G401 (cell line): ENCODE results near the gene CMKLR1. TPM values are rescaled to one million over a fixed set of nuclear protein-coding genes. Genes with fewer than 3 reads are reported as not detected.

Experiments used
- DNase-seq: peaks from one replicate; pipeline ENCODE4 v3.0.0-alpha.2; 2015; ENCODE audit warnings: low spot score
- in situ Hi-C: cut with HindIII; loops from 2 replicates; pipeline ENCODE4 v1.10.0; 2016; ENCODE audit warnings: low sequenced_read_pairs, mixed read lengths
- total RNA-seq: library from RNA; depleted of rRNA; stranded (reverse); fragments of >200 nt; shearing (Covaris generic); gene quantifications from 2 replicates; pipeline ENCODE4 v1.2.3, GENCODE V29; 2014; rRNA removed

CMKLR1 gene
- total RNA-seq, 1 experiment from 2014 or later: not detected

DNA sequence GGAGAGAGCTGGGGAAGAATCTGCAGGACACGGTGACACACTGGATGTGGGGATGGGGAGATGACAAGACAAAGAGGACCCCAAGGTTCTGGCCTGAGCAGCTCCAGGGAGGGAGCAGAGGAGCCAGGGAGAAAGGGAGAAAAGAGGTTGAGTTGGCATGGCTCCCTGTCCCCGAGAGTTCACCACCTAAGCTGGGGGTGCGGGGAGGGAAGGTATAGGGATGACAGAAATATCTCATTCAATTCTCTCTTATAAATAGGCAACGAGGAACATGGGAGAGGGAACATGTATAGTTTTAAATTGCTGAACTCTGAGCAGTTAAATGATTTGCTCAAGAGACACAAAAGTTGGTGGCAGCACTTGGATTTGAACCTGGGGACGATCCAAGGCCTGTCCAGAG is 85.1 kb downstream of the CMKLR1 start:
- in situ Hi-C loops: no loop called here
- DNase-seq: peak; percentile 44

DNA sequence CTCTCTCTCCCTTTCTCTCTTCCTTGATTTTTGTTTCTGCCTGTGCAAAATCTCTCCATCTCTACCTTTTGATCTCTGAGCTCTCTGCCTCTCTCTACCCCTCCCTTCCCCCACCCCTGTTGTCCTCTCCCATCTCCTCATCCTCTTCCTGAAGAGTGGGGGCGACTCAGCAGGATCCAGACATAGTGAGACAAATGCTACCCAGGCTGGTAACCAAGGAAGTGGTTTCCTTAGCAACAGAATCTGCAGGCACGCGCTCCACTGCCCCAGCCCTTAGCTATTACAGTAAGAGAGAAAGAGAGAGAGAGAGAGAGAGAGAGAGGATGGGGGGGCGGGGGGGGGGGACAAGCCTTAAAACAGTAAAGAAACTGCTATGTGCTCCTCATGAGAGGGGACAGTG is 85.6 kb downstream of the CMKLR1 start:
- in situ Hi-C loops: no loop called here
- peak; percentile 80 for DNase-seq

DNA sequence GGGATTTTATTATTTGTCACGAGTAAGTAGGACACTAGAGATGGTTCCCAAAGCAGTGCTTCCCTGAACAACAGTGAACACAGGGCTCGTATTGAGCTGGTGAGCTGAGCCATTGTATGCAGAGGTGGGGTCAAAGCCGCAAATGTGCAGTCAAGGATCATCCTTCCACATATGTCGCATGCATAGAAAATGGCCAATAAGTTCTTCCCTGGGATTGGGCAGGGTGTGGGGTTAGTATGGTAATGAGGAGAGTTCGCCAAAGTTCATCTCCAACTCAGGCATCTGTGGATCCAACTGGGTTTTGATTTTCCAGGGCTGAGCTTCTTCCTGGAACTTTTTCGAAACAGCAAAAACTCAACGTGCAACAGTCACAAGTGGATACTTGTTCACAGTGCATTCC is 86.6 kb downstream of the CMKLR1 start:
- DNase-seq: no peak
- in situ Hi-C loops: no loop called here

DNA sequence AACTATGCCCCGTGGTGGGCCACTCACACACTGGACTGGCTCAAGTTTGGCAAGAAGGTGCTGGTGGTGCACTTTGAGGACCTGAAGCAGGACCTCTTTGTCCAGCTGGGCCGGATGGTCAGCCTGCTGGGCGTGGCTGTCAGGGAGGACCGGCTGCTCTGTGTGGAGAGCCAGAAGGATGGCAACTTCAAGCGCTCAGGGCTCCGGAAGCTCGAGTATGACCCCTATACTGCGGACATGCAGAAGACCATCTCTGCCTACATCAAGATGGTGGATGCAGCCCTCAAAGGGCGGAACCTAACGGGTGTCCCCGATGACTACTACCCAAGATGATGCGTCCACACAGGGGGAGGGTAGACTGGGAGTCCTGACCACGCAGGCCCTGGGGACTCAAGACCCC is 91.1 kb downstream of the CMKLR1 start:
- DNase-seq: no peak
- in situ Hi-C loops: no loop called here

DNA sequence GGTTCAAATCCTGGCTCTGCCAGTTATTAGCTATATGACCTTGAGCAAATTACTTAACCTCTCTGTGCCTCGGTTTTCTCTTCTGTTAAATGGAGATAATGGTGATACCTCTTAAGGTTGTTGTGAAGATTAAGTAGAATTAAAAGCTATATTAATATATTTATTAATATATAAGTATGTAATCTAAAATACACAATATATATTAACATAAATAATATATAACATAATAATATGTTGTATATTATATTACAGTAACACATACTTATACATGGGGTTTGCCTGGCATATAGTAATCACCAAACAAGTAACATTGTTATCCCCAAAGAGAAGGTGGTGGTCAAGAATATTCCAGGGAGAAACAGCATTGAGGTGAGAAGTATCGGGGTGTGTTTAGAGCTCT is 92.0 kb downstream of the CMKLR1 start:
- DNase-seq: no peak
- in situ Hi-C loops: no loop called here

DNA sequence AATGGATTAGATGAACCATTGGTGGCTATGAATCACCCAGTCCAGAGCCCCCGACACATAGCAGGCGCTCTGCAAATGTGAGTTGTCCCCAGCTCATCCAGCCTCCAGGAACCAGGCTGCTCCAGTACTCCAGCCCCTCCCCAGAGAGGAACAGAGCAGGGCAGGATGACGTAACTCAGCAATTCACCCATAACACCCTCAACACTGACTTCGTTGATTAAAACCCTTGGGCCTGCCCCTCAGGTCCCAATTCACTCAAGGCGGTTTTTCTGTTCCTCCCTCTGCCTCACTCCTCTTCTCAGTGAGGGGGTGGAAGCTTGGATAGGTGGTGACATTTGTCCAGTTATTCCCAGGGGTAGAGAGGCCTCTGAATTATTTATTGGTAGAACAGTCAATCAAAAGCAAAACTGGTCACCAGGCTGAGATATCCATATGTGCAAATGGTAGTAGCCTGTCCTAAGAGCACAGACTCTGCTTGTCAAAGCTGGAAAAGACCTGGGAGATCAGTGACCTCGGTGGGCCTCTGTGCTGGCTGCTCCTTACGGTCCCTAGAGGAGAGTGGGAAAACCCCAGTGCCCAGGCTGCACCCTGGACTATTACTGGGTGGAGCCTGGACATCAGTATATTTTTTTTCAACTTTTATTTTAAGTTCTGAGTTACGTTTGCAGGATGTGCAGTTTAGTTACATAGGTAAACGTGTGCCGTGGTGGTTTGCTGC is 97.0 kb downstream of the CMKLR1 start:
- in situ Hi-C loops: no loop called here
- peak; percentile 14 for DNase-seq

DNA sequence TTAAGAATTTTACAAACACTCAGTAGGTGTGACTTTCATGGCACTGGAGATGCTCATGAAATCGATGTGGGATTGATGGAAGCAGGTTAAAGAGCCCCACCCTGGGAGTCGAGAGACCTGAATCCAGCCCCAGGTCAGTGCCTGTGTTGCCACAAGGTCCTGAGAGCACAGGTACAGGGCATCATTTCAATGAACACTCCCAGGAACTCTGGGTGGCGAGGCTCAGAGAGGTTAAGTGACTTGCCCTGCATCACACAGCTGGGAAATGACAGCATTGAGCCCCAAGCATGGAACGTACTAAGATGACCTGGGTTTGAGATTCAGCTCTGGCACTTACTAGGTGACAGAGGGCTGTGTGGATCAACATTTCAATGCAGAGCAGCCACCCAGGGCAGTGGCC is 98.2 kb downstream of the CMKLR1 start:
- DNase-seq: no peak
- in situ Hi-C loops: no loop called here

DNA sequence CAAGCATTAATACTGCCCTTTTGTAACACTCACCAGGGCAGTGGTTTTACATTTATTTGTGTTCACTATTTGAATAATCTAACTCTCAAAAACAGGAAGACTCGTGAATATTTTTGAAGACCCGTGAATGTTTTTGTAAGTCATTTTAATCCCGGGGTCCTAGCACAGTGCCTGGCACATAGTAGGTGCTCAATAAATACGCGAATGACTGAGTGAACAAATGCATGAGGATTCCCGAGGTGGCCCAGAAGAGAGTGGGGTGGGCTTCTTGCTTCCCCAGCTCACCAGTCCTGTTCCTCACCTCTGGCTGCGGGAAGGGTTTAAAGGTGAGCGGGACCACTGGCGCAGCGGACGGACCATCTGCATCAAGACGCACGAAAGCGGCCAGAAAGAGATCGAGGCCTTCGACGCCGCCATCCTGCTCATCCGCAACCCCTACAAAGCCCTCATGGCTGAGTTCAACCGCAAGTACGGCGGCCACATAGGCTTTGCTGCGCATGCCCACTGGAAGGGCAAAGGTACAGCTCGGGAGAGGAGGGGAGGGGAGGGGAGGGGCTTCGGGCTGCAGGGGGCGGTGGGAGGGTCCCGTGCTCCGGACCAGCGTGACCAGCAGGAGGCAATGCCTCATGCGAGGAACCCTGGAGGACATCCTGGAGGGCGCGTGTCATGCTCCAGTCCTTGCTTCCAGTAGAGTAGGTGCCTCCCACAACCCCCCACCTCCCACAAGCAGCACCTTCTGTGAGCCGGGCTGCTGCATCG is 98.9 kb downstream of the CMKLR1 start:
- no peak for DNase-seq
- in situ Hi-C loops: no loop called here

DNA sequence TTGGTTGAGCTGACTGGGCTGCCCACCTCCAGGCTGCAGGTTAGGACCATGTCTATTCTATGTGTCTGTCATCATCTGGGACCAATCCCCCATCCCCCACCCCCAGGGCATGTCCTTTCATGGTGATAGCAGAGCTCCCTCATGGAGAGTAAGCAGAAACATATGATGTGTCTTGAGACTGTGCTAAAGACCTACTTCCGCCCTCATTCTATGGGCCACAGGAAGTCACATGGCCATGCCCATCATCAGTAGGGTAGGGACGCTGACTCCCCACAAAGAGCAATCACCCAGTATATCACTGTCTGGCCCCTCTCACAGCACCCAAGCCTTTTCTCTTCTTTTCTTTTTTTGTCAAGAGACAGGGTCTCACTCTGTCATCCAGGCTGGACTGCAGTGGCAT is 99.7 kb downstream of the CMKLR1 start:
- DNase-seq: no peak

DNA sequence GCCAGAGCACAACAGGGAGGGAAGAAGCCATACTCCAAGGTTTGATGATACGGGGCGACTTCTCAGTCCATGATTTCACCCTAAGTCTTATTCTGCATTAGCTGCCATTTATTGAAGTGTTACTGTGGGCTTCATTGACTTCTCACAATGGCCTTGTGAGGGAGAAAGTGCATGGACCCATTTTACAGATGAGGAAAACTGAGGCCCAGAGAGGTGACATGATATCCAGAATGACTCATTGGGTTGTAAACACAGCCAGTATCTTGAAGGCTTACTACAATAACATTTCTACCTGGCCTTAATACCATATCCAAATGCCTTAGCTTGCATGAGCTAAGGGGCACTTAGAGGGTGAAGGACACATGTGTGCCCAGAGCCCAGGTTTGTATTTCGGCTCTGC is 100.6 kb downstream of the CMKLR1 start:
- DNase-seq: no peak
- in situ Hi-C loops: no loop called here

More for the DNA sequence above, 99.7 kb downstream of the CMKLR1 start:
- in situ Hi-C loops: no loop called here

Other genes starting within 250 kb of the CMKLR1 start
- 0.31 TPM in 1 of 2 replicates, not detected in the other for gene WSCD2, start 210.0 kb downstream of the CMKLR1 start, total RNA-seq
- gene FICD, start 176.0 kb upstream of the CMKLR1 start, total RNA-seq: 1.0 and 1.7 TPM in 2 replicates
- 61.3 and 72.8 TPM in 2 replicates for gene SART3, start 221.9 kb upstream of the CMKLR1 start, total RNA-seq
- gene ISCU, start 223.3 kb upstream of the CMKLR1 start, total RNA-seq: 157 and 159 TPM in 2 replicates